RCC 7860 (cell line): Measurements from ENCODE around the gene KCNT2.
A peak's percentile ranks its signal among the peaks of the same experiment; 100 is the strongest.
"Not testable (repeated sequence)": the region's sequence is repeated elsewhere in the genome, so short reads cannot be mapped to it uniquely, and the experiment has no call there.

ENCODE experiments used
- DNase-seq: peaks from one replicate; pipeline ENCODE4 v3.0.0-alpha.2; 2015; ENCODE audit warnings: low spot score
- FAIRE-seq: peaks from 2 replicates; lab custom pipeline; 2012; peaks lifted over from hg19 to GRCh38; lab: Jason Lieb, UNC

KCNT2 gene

DNA sequence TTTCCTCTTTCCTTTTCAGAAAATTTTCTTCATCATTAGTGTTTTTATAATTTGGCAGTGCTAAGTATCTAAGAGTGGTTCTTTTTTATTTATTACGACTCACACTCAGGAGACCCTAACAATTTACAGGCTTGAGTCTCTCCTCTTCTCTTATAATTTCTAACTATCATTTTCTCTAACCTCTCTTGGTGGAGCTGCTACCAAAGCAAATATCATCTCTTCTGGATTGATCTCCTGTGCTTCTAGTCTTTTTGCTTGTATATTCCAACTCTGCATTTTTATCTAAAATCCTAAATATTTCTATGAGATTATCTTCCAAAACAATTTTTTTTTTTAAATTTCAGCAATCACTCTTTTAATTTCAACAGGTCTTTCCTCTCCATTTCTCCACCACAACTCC is 250.3 kb downstream of the KCNT2 start:
- FAIRE-seq (no peak), DNase-seq (no peak)

DNA sequence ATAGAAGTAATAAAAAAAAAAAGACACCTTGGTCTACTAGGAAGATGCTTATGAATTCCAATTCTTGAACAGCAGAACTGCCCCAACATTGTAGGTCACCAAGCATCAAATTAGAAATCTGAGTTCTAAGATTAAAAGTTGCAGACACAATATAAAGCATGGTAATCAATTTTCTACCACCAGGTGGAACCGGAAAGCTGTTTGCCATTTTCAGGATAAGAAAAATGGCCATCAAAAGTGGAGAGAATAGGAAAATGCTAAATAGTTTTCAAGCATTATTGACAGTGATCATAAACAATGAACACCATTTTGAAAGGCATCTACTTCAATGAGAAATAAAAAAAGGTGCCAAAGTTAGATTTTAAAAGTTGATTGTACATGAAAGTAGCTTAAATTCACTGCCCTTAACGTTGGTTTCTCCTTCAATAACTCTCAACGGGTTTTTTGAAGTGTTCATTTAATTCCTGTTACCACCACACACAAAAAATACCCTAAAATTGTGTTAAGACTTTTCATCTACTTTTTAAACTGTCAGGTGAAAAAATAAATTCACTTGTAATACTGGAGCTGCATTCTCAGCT is 252.9 kb downstream of the KCNT2 start:
- DNase-seq (no peak), FAIRE-seq (peak; percentile 8)

DNA sequence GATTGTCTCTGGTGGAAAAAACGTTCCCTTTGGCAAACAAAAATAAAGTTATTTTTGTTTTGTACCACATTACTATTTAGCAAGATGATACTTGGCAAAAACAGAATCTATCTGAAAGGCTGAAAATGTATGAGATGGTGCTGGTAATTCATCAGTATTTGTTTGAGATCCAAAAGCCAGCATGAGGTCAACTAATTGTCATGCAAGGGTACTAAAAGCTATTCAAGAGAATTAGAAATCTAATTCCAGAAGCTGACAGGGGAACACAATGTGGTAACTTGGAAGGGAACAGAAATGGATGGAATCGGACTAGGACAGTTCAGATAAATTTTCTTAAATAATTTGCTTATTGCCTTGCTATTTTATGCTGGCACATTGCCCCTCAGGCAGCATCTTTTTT is 263.8 kb downstream of the KCNT2 start:
- FAIRE-seq: no peak
- no peak for DNase-seq

DNA sequence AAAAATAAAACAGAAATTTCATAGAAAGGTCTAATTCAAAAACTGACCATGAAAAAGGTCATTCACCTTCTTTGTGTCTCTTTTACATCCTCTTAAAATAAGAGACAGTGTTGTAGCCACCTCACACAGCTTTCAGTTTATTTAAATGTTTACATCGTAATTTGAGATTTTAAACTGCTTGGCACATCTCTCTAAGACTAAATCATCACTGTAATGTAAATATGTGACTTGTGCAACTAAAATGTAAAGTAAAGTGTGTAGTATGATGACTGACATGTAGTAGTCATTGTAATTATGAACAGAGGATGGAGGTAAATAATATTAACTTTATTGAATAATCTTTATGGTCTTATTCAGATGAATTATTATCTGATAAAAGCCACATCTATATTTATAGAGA is 283.9 kb downstream of the KCNT2 start:
- FAIRE-seq (no peak), DNase-seq (no peak)

DNA sequence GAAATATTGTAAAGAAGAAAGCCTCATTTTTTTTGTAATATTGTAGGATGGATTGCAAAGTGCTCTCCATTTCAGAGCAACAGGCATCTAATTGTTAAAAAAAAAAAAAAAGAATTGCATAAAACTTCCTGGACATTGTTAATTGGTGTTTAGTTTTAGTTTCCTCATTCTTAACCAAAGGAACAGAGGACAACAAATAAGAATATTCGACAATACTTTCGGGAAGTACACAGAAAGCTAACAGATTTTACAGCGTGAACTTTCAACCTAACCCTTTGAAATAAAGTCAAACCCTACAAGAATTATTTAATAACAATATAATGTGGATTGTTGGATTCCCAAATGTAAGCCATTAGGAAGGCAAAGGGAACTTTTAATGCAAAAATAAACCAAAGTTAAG is 284.4 kb downstream of the KCNT2 start:
- DNase-seq (no peak), FAIRE-seq (no peak)

DNA sequence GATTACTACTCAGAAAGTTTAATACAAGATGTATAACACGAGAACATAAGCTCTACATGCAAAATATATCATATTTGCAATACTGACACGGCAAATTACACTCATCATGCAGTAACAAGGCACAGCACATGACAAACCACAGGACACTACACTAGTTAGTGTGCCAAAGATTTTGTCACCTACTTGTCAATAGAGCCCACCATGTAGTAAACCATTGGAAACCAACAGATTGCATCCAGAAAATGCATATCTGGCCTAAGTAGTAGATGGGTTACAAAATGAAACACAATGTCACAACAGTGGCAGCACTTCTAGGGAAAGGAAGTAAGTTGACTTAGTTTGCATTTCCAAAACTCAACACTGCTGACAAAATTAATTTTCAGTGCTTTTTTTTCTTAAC is 288.9 kb downstream of the KCNT2 start:
- FAIRE-seq (no peak), DNase-seq (no peak)

DNA sequence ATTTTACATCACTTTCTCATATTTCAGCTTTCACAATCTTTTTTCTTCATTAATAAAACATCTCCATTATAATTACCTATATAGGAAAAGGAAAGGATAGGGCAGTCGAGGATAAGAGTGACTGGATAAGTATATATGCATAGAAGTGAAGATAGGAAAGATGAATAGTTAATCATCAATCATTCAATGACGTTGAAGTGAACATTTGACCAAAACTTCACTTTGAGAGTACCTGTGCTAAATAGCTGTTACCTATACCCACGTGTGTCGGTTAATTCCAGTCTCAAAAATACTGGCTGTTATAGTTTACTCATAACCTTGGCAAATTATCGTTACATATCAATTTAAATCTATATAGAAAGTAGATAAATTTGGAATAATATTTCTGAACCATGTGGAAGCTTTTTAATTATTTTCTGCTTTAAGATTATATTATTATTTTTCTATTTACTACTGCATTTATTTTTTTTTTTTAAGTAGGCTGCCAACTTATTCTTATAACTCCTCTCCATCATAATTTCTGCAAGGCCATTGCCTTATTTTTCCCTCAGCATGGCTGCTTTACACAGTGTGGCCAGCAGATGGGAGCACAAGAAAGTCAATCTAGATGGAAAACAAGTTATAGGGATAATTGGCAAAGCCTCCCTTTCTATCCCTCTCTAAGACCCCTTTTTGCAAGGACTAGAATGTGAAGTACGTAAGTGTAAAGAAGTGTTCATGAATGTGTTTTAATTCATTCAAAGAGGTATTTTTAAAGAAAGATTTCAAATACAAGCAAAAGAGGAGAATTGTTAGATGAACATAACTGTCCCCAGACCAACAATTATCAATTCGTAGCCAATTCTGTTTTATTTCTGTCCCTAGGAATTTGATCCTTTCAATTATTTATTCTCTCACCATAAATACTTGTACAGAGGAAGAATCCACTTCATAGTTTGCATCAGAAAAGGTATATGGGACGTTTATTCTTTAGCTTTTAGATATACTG is 290.4 kb downstream of the KCNT2 start:
- DNase-seq (peak; percentile 16), FAIRE-seq (peak; percentile 51)

DNA sequence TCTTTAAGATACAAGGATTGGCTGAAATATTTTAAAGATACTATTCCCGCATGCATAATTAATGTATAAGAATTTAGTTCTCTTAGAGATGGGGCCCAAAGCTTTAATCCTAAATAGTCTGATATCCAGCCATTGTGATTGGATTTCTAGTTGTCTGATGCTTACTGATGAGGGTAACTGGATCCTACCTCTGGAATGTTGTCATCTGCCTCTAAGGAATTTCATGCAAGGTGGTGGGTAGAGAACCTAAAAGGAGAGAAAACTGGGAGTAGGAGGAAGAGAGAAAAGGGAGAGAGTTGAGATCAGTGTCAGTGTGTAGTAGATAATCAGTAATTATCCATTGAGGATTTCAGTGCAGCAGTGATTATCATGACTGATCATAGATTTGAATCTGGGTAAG is 295.5 kb downstream of the KCNT2 start:
- DNase-seq: no peak
- no peak for FAIRE-seq

DNA sequence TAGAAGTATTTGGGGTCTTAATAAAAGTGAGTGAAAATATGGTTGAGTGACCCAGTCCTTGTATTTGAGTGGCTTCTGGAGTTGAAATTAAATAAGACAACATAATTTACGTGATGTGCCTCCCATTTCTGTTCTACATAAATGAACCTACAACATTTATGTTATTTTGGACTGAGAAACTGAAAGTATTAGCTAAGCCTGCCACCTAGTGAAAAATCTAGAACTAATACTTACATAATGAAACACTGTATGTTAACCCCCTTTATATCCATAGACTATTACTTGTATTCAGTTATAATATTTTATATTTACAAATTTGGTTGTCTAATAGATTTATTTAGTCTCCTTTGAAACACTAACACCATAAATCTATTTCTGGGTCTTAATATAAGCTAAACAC is 298.9 kb downstream of the KCNT2 start:
- DNase-seq (peak; percentile 43), FAIRE-seq (peak; percentile 76)

DNA sequence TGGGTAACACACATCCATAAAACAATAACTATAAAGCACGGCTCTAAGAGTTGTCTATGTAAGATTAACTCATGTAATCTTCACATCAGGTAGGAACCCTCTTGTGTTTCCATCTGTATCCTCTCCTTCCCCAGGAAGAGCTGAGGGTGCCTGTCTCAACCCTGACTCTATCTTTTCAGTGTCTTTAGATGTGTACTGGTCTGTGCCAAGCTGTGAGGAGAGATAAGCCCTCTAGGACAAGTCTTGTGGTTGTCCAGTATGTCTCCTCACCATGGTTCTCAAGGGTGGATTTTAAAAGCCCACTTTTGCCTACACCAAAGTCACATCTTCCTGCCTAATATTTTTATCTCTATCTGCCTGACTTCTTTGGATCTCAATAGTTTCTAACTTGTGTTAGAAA is 300.1 kb downstream of the KCNT2 start:
- FAIRE-seq (no peak), DNase-seq (no peak)

DNA sequence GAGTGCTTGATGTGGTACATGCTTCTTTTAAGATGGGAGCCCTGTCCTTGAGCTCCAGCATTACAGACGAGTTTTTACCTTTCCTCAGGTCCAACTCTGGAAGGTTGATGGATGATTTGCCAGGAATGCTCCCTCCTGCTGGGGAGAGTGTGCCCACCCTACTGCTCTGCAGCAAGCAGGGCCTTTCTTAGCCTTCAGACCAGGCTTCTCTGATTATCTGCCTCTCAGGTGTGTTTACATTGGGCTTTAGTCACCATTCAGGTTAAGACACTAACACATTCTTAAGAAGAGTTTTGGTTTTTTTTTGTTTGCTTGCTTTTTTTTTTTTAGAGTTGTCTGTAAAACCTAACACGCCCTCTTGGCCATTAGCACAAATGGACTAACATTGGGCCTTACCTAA is 301.8 kb downstream of the KCNT2 start:
- no peak for FAIRE-seq
- no peak for DNase-seq

DNA sequence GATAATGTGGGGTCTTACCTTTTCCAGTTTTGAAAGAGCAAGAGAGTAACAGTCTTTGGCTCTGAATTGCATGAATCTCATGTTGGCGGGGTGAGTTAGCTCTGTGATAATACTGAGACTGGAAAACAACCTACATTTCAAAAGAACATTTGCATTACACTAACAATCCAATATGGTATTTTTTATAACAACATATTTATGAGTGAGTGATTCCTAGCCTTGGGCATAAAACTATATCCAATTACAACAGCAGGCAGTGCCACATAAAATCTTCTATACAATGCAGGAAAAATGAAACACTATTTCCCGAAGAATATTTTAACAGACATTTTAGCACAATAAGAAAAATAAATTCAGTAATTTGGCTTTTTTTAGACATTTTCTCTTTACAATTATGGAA is 303.0 kb downstream of the KCNT2 start:
- no peak for DNase-seq
- no peak for FAIRE-seq

DNA sequence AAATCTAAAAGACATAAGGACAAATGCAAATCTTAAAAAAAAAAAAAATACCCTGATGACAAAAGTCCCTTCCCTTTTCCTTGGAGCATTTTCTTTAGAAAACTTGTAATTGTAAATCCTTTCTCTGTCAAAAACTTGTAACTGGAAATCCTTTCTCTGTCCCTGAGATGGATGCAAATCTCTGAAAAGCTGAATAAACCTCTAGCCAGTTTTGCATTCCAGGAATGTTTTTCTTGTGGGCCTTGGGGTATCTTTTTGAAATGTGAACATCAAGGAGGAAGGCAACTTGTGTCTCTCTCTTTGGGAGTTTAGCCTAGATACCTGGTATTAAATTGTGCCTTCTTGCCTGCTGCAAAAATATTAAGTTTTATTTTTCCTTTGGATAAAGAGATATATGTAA is 305.3 kb downstream of the KCNT2 start:
- FAIRE-seq: no peak

DNA sequence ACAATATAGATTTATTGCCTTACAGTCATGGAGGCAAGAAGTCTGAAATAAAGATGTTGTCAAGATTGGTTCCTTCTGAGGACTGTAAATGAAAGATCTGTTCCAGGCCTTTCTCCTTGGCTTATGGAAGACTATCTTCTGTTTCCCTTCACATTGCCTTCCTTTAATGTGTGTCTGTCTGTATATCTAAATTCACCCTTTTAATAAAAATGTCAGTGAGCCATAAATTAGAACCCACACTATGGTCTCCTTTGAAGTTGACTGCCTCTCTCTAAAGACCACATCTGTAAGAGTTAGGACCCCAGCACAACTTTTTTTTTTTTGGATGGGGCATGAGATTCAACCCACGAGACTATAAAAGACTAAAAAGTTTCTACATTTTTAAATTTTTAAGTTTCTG is 305.8 kb downstream of the KCNT2 start:
- DNase-seq (no peak), FAIRE-seq (no peak)

More for the DNA sequence above, 305.3 kb downstream of the KCNT2 start:
- no peak for DNase-seq

DNA sequence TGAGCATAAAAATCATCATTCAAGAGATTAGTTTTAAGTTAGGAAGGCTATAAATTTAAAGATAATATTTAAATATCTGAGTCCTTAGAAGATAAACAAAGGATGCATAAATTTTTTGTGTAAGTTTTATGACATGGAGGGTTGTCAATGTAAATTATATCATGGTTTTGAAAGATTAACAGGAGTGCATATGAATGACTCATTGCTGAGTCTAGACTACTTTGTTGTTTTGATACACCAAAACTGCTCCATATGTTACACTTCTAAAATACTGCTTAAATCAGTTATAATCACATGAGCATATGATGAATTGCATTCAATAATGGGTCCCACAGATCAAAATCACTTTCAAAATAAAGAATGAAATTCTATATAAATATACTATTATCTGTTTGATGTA is 312.5 kb downstream of the KCNT2 start:
- FAIRE-seq: no peak
- DNase-seq: no peak

DNA sequence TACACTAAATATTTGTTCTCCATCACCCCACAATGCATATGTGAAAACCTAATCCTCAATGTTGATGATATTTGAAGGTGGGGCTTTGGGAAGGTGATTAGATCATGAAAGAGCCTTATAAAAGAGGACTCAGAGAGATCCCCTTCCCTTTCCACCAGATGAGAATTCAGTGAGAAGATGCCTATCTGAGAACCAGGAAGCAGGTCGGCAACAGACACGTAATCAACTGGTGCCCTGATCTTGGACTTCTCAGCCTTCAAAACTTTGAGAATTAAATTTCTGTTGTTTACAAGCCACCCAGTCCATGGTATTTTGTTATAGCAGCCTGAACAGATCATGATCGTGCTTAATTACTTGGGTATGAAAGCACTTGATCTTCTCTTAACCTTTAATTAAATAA is 329.4 kb downstream of the KCNT2 start:
- FAIRE-seq: no peak

DNA sequence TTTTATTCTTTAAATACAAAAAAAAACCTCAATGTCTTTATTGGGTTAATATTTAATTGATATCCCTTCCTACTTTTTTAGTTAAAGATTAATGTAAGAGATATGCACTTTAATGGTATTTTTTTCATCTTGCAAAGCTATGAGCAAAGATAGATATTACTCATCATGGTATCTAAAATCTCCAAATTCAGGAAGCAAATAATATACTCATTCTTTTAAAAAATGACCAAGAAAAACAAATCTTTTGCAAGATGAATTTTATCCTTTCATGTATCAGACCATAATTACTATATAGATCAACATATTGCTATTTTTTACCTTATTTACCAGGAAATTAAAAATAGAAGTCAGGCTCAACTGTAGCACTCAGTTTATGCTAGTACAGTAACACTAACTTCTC is 330.4 kb downstream of the KCNT2 start:
- FAIRE-seq (peak; percentile 83), DNase-seq (no peak)

More for the DNA sequence above, 329.4 kb downstream of the KCNT2 start:
- DNase-seq: no peak

DNA sequence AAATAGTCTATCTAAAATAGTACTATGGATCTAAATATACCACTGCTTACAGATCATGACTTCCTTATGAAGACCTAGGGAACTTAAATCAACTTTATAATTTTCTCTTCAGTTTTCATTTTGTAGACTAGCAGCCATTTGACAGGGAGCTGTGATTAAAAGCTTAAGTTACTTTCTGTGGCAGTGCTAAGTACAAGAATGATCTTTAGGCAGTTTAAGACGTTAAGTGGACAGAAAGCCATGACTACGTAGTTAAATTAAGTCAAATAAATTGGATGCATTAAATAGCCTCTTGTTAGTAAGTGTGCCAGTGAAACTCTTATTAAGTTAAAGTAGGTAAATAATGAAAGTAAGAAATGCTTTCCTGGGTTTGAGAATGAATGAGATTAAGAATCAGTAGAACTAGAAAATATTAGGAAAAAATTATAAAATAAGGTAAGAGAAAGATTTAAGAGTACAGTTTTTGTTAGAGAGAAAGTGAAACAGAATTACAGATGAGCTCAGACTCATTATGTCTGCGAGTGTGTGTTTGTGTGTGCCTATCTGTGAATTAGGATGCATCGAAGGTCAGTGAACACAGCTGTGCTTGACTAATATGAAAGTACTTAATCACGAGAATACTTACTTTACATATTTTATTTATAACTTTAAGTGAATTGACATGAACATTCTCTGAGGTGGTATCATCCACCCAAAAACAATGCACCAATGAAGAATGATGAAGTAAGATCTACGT is 336.9 kb downstream of the KCNT2 start:
- DNase-seq (no peak), FAIRE-seq (no peak)

DNA sequence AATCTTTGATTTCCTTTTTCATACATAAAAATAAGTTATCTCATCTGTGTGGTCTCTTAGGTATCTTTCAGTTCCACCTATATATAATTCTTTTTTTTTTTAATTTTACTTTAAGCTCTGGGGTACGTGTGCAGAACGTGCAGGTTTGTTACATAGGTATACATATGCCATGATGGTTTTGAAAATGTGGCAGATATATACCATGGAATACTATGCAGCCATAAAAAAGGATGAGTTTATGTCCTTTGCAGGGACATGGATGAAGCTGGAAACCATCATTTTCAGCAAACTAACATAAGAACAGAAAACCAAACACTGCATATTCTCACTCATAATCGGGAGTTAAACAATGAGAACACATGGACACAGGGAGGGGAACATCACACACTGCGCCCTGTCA is 345.2 kb downstream of the KCNT2 start:
- not testable (repeated sequence) for DNase-seq, FAIRE-seq

DNA sequence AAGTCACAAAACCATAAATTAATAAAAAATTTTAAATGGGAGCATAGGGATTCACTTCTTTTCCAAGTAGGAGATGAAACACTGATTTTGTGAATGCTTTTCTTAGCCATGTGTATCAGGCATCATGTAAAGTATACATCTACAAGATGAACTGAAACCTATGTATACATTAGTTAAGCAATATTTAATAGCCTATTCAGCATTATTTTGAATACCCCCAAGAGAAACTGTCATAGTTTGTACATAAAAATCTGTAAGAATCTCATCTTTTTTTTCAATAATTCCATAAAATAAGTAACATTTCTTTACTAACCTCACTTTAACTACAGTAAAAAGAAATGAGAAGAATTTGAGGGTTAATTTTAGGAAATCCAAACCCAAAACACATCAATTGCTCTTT is 348.0 kb downstream of the KCNT2 start:
- DNase-seq: no peak
- no peak for FAIRE-seq

DNA sequence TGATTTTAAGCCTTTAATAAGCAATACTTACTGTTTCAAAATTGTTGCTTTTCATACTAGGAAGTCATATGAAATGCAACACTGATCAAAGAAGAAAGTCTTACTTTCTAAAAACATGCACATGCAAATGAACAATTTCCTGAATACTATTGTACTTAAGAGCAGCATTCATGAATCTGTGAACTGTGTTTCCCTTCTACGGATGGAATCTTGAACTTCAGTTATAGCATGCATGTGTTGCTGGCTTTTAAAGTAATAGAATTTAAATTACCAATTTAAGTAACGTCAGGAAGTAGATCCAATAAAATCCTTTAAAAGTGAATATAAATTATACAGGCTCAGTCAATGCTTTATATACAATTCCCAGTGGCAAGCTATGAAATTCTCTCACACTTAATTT is 348.9 kb downstream of the KCNT2 start:
- DNase-seq (no peak), FAIRE-seq (no peak)

DNA sequence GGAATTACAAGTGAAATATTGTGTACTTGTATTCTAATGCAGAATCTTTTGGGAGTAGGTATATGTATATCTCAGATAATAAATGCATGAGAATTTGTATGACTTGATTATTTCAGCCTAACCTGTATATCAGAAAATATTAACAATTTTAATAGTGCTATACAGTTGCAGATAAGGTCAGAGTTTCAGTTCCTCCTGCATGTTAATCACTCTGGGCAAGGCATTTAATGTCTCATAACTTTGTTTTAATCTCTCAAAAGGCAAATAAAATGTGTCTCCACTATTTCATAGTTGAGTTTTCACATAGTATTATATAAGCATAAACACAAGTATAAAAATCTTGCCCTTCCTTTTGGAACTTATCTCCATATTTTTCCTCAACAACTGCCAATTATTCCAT is 352.5 kb downstream of the KCNT2 start:
- FAIRE-seq: no peak

More for the DNA sequence above, 352.5 kb downstream of the KCNT2 start:
- DNase-seq: no peak
